Hepatocyte (in vitro differentiated cells): Measurements from ENCODE around the gene ALK.

Experiments
- CTCF ChIP-seq: fragments of 200-600 bp; sonication (generic); IDR thresholded peaks from 2 replicates; pipeline ENCODE4 v1.5.1; 2016; ENCODE audit warnings: antibody characterized with exemption, mild to moderate bottlenecking; ENCODE audit not compliant: poor library complexity
- EZH2 ChIP-seq: fragments of 200-600 bp; sonication (generic); IDR thresholded peaks from 2 replicates; pipeline ENCODE4 v1.6.1; 2016; ENCODE audit warnings: antibody characterized with exemption, mild to moderate bottlenecking, borderline replicate concordance
- EZH2phosphoT487 ChIP-seq: fragments of 200-600 bp; sonication (generic); IDR thresholded peaks from one replicate; pipeline ENCODE4 v1.6.1; 2018; ENCODE audit warnings: antibody characterized with exemption, mild to moderate bottlenecking, low read depth, moderate library complexity; ENCODE audit not compliant: unreplicated experiment, severe bottlenecking

GRCh38 chr2:29898999-29899398 lies 22.4 kb downstream of the ALK start:
- TF ChIP-seq CTCF (no peak), EZH2phosphoT487 (no peak), EZH2 (no peak)
